Mesendoderm (in vitro differentiated cells): Measurements from ENCODE around the gene MARCHF9.

Source experiments
- DNase-seq: peaks from one replicate; pipeline ENCODE4 v3.0.0; 2013
- H2AK5ac ChIP-seq: 2 replicates; pipeline ENCODE4 v1.6.1; 2013; ENCODE audit warnings: low read length, inconsistent platforms
- H2BK120ac ChIP-seq: 2 replicates; pipeline ENCODE4 v1.6.1; 2013; ENCODE audit warnings: low read depth, mild to moderate bottlenecking, low read length, moderate library complexity, mixed read lengths
- H2BK15ac ChIP-seq: replicated peaks from 2 replicates; pipeline ENCODE4 v1.6.1; 2013; ENCODE audit warnings: low read depth, mild to moderate bottlenecking, moderate library complexity
- H2BK5ac ChIP-seq: 2 replicates; pipeline ENCODE4 v1.6.1; 2013; ENCODE audit warnings: low read length, inconsistent platforms
- H3K18ac ChIP-seq: 2 replicates; pipeline ENCODE4 v1.6.1; 2013; ENCODE audit warnings: mild to moderate bottlenecking, low read length, mixed read lengths
- H3K23ac ChIP-seq: one replicate; pipeline ENCODE4 v1.6.1; 2013; ENCODE audit warnings: low read length
- H3K27ac ChIP-seq: 2 replicates; pipeline ENCODE4 v1.5.1; 2013; ENCODE audit warnings: low read depth, mild to moderate bottlenecking, inconsistent platforms, low read length, moderate library complexity
- H3K27me3 ChIP-seq: 2 replicates; pipeline ENCODE4 v1.6.1; 2013; ENCODE audit warnings: low read length, control low read depth, mild to moderate bottlenecking, inconsistent platforms; ENCODE audit not compliant: insufficient read depth, poor library complexity
- H3K36me3 ChIP-seq: 2 replicates; pipeline ENCODE4 v1.6.1; 2013; ENCODE audit warnings: low read length, inconsistent platforms; ENCODE audit not compliant: control insufficient read depth, insufficient read depth
- H3K4ac ChIP-seq: one replicate; pipeline ENCODE4 v1.6.1; 2013; ENCODE audit warnings: low read depth, mild to moderate bottlenecking, low read length, moderate library complexity
- H3K4me1 ChIP-seq: 2 replicates; pipeline ENCODE4 v1.6.1; 2013; ENCODE audit warnings: low read depth, low read length, inconsistent platforms; ENCODE audit not compliant: control insufficient read depth
- H3K4me2 ChIP-seq: 2 replicates; pipeline ENCODE4 v1.6.1; 2013; ENCODE audit warnings: low read length
- H3K4me3 ChIP-seq: 2 replicates; pipeline ENCODE4 v1.5.1; 2013; ENCODE audit warnings: mild to moderate bottlenecking, low read length
- H3K56ac ChIP-seq: one replicate; pipeline ENCODE4 v1.6.1; 2013; ENCODE audit warnings: low read length
- H3K79me1 ChIP-seq: 2 replicates; pipeline ENCODE4 v1.6.1; 2013; ENCODE audit warnings: low read length, inconsistent platforms
- H3K79me2 ChIP-seq: 2 replicates; pipeline ENCODE4 v1.6.1; 2013; ENCODE audit warnings: mild to moderate bottlenecking, low read length; ENCODE audit not compliant: control insufficient read depth, insufficient read depth
- H3K9ac ChIP-seq: 2 replicates; pipeline ENCODE4 v1.6.1; 2013; ENCODE audit warnings: low read length, inconsistent platforms
- H4K5ac ChIP-seq: one replicate; pipeline ENCODE4 v1.6.1; 2013; ENCODE audit warnings: low read length
- H4K8ac ChIP-seq: one replicate; pipeline ENCODE4 v1.6.1; 2013; ENCODE audit warnings: low read depth, mild to moderate bottlenecking, control low read depth, low read length, moderate library complexity
- WGBS: extraction: QIAGEN DNeasy Blood & Tissue Kit; methylation state at CpG from one replicate; pipeline ENCODE4 v1.1.7; 2013; ENCODE audit warnings: low lambda C conversion rate, missing lambda C conversion rate; ENCODE audit not compliant: insufficient coverage; ENCODE audit errors: extremely low coverage; 5-methylcytosine and 5-hydroxymethylcytosine counted together

MARCHF9 gene

GRCh38 chr12:57763881-57764661 lies 9.2 kb downstream of the MARCHF9 start:
- no peak overlapping the region for H3K4me3 ChIP-seq
- H3K4me1 ChIP-seq: peaks cover 9% of the 10 kb centered on the region
- WGBS: no CpG with 5 or more reads among the region's 6 CpGs
- peaks cover 19% of the 10 kb centered on the region for H3K27me3 ChIP-seq
- no peak overlapping the region for H4K5ac ChIP-seq
- no peaks in the 10 kb centered on the region for H3K79me2 ChIP-seq
- no peak overlapping the region for H3K27ac ChIP-seq
- H2AK5ac ChIP-seq: no peak overlapping the region
- H3K56ac ChIP-seq: no peak overlapping the region
- no peak overlapping the region for H2BK120ac ChIP-seq
- DNase-seq: no peak
- H3K9ac ChIP-seq: no peak overlapping the region
- H3K18ac ChIP-seq: no peak overlapping the region
- no peak overlapping the region for H3K4me2 ChIP-seq
- H3K4ac ChIP-seq: no peak overlapping the region
- H4K8ac ChIP-seq: no peak overlapping the region
- H2BK15ac ChIP-seq: no peak overlapping the region
- no peaks in the 10 kb centered on the region for H3K79me1 ChIP-seq
- H2BK5ac ChIP-seq: no peak overlapping the region
- no peak overlapping the region for H3K23ac ChIP-seq
- peaks cover 2% of the 10 kb centered on the region for H3K36me3 ChIP-seq

GRCh38 chr12:57764662-57765002 lies 9.7 kb downstream of the MARCHF9 start:
- DNase-seq: no peak
- no peak overlapping the region for H3K23ac ChIP-seq
- no peak overlapping the region for H3K4ac ChIP-seq
- H2AK5ac ChIP-seq: no peak overlapping the region
- H3K9ac ChIP-seq: peak overlapping the region; percentile 54
- peaks cover 2% of the 10 kb centered on the region for H3K36me3 ChIP-seq
- H4K5ac ChIP-seq: no peak overlapping the region
- H3K4me1 ChIP-seq: peaks cover 9% of the 10 kb centered on the region
- H2BK5ac ChIP-seq: no peak overlapping the region
- no peak overlapping the region for H3K18ac ChIP-seq
- no peak overlapping the region for H4K8ac ChIP-seq
- H3K4me3 ChIP-seq: peak overlapping the region; percentile 10
- H3K27ac ChIP-seq: no peak overlapping the region
- no peak overlapping the region for H2BK120ac ChIP-seq
- H3K79me2 ChIP-seq: no peaks in the 10 kb centered on the region
- peak overlapping the region; percentile 66 for H3K56ac ChIP-seq
- no peaks in the 10 kb centered on the region for H3K79me1 ChIP-seq
- no peak overlapping the region for H2BK15ac ChIP-seq
- H3K27me3 ChIP-seq: peaks cover 19% of the 10 kb centered on the region
- no CpG with 5 or more reads among the region's 17 CpGs for WGBS
- peak overlapping the region; percentile 65 for H3K4me2 ChIP-seq

GRCh38 chr12:57765003-57765697 lies 10.2 kb downstream of the MARCHF9 start:
- peak overlapping the region; percentile 65 for H3K4me2 ChIP-seq
- no peak overlapping the region for H2BK5ac ChIP-seq
- no peak overlapping the region for H4K5ac ChIP-seq
- H3K79me2 ChIP-seq: no peaks in the 10 kb centered on the region
- no peak overlapping the region for H3K18ac ChIP-seq
- H2BK120ac ChIP-seq: no peak overlapping the region
- no peak overlapping the region for H4K8ac ChIP-seq
- H3K36me3 ChIP-seq: peaks cover 2% of the 10 kb centered on the region
- no peak overlapping the region for H3K23ac ChIP-seq
- H3K4me3 ChIP-seq: peak overlapping the region; percentile 10
- peak overlapping the region; percentile 66 for H3K56ac ChIP-seq
- H3K4ac ChIP-seq: no peak overlapping the region
- no CpG with 5 or more reads among the region's 60 CpGs for WGBS
- no peak overlapping the region for H2AK5ac ChIP-seq
- H3K27me3 ChIP-seq: peaks cover 19% of the 10 kb centered on the region
- H3K4me1 ChIP-seq: peaks cover 9% of the 10 kb centered on the region
- peak overlapping the region; percentile 54 for H3K9ac ChIP-seq
- H3K79me1 ChIP-seq: no peaks in the 10 kb centered on the region
- H2BK15ac ChIP-seq: no peak overlapping the region
- no peak overlapping the region for H3K27ac ChIP-seq
- peak; percentile 78 for DNase-seq

- Histone ChIP-seq H3K27ac (no peak overlapping the region), H2BK120ac (no peak overlapping the region), H3K79me2 (no peaks in the 10 kb centered on the region), H3K27me3 (peaks cover 19% of the 10 kb centered on the region), H4K5ac (no peak overlapping the region), H2AK5ac (no peak overlapping the region), H3K4me2 (peak overlapping the region; percentile 28), H3K56ac (peak overlapping the region; percentile 66), H3K18ac (no peak overlapping the region), H3K4ac (no peak overlapping the region), H3K4me3 (no peak overlapping the region), H3K9ac (peak overlapping the region; percentile 51), H4K8ac (no peak overlapping the region), H3K23ac (no peak overlapping the region), H3K36me3 (peaks cover 2% of the 10 kb centered on the region), H2BK15ac (no peak overlapping the region), H3K4me1 (peaks cover 9% of the 10 kb centered on the region), H2BK5ac (no peak overlapping the region), H3K79me1 (peaks cover 4% of the 10 kb centered on the region)
- no CpG with 5 or more reads among the region's 40 CpGs for WGBS
- DNase-seq: no peak
Observed at GRCh38 chr12:57765698-57766463, 11.0 kb downstream of the MARCHF9 start.

GRCh38 chr12:57766464-57767304 lies 11.8 kb downstream of the MARCHF9 start, which contains the start of gene CYP27B1:
Gene CYP27B1 (minus strand): TSS chr12:57767078. CDS start chr12:57767041, 37 bp downstream.
- H3K4me2 ChIP-seq: peak within 1 kb of the TSS; percentile 28
- no peak within 1 kb of the TSS for H3K18ac ChIP-seq
- H3K79me2 ChIP-seq: peaks cover 3% of the 10 kb centered on the region
- H3K9ac ChIP-seq: peak within 1 kb of the TSS; percentile 38
- H4K8ac ChIP-seq: no peak within 1 kb of the TSS
- H3K56ac ChIP-seq: peak within 1 kb of the TSS; percentile 66
- peaks cover 2% of the 10 kb centered on the region for H3K36me3 ChIP-seq
- WGBS: no CpG with 5 or more reads among the region's 38 CpGs
- H3K27me3 ChIP-seq: peaks cover 19% of the 10 kb centered on the region
- no peak within 1 kb of the TSS for H2AK5ac ChIP-seq
- H3K23ac ChIP-seq: no peak within 1 kb of the TSS
- peak; percentile 81 for DNase-seq
- no peak within 1 kb of the TSS for H3K4me3 ChIP-seq
- no peak within 1 kb of the TSS for H2BK120ac ChIP-seq
- H2BK5ac ChIP-seq: no peak within 1 kb of the TSS
- H4K5ac ChIP-seq: no peak within 1 kb of the TSS
- no peak within 1 kb of the TSS for H2BK15ac ChIP-seq
- no peak within 1 kb of the TSS for H3K4ac ChIP-seq
- peaks cover 9% of the 10 kb centered on the region for H3K4me1 ChIP-seq
- H3K27ac ChIP-seq: no peak within 1 kb of the TSS
- H3K79me1 ChIP-seq: peaks cover 8% of the 10 kb centered on the region
